NOMO-1 (cell line): Measurements from ENCODE around the gene RIPPLY3.
"Not testable (repeated sequence)": the region's sequence is repeated elsewhere in the genome, so short reads cannot be mapped to it uniquely, and the experiment has no call there.

Experiments
- DNase-seq, 2 experiments: peaks; one replicate each; lab custom pipeline; 2025; ENCODE audit not compliant: unreplicated experiment in 2 of 2; lab: John Stamatoyannopoulos, UW

RIPPLY3 gene

GRCh38 chr21:36980280-36981048 is 26.0 kb upstream of the RIPPLY3 start:
- no peak for DNase-seq

DNA sequence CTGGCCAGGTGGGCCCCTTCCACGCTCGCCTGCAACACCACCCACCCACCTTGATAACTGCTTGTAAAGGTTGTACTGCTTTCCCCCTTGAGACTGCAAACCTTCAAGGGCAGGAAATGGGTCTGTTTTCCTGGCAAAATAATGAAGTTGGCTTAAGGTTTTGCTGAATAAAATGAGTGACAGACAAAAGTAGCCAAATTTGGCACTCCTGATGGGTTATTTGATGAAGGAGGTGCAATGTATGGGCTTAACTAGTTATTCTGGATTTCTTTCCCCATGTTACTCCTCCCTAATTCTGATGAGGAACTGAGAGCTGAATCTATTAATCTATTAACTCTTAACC is 25.5 kb upstream of the RIPPLY3 start:
- no peak for DNase-seq

DNA sequence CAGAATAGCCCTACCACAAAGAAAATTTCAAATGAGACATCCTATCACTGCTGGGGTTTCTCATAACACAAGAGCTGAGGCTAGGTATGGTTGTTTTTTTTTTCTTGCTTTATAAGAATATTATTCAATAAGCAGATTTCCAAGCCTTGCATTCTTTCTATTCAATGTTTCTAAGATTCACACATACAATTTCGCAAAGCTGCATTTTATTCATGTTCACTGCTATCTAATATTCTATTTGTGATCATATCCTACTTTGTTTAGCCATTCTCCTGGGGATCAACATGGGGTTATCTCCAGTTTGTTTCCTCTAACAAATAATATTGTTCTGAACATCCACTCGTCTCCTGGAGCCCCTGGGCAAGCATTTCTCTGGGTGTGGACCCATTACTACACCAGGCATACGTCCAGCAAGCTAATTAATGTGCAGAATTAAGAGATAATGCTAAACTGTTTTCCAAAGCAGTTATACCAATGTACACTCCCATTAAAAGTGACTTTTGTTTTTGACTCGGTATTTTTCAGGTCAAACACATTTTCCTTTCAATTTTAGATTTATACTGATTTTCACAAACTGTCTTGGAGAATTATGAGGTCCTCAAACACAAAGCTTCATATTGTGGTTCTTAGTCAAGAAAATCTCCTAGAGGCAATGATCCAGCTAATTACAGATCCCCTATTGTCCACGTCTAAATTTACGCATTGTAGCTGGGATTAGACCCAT is 24.4 kb upstream of the RIPPLY3 start:
- DNase-seq = no peak

DNA sequence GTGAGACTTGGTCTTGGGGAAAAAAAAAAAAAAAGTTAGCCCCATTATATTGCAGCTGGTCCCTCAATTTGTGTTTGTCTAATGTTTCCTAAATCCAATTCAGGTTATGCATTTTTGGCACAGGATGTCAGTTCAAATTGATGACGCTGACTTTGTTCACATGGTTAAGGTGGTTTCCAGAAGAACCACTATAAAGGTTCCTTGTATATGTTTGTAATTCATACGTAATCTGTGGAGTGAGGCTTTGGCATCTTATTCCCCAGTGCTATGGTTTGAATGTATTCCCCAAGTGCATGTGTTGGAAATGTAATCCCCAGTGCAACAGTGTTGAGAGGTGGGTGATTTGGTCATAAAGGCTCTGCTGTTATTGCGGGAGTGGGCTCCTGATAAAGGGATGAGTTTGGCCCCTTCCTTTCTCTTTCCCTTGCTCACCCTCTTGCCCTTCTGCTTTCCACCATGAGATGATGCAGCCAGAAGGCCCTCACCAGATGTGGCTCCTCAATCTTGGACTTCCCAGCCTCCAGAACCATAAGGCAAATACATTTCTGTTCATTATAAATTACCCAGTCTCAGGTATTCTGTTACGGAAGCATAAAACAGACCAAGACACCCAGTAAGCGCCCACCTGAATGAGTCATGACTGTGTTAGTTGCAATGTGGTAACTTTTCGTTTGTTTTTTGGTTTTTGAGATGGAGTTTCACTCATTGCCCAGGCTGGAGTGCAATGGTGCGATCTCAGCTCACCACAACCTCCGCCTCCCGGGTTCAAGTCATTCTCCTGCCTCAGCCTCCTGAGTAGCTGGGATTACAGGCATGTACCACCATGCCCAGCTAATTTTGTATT is 20.5 kb upstream of the RIPPLY3 start:
- DNase-seq = no peak

DNA sequence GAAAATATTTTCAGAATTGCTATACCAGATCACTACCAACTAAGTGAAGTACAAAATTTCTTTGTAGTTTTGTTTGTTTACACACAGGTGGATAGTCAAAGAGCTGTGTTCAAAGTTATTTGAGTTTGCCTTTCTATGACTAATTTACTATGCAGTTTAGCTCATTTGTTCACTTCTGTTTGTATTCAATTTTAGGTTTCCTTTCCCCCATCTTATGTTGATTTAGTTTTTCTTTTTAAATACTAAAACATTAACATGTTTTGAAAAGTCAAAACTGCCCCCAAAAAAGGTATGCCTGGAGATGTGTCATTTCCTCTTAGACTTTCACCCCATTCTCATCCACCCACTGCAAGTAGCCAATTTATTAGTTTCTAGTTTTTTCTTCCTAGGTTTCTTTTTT is 18.7 kb upstream of the RIPPLY3 start:
- DNase-seq = no peak

DNA sequence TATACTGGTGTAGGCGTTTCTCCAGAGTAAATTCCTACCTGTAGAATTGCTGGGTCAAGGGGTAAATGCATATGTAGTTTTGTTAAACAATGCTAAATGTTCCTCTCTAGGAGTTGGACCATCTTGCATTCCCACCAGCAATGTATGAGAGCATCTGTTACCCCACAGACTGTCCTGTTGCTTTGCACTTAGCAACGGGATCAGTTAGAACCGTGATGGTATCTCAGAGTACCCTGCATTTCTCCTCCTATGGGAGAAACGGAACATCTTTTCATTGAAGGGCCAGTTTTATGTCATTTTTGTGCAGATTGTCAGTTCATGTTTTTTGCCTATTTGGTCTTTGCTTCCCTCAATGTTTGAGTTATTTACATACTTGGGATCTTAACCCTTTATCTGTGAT is 18.0 kb upstream of the RIPPLY3 start:
- DNase-seq = no peak

- DNase-seq = not testable (repeated sequence)
These were observed 17.3 kb upstream of the RIPPLY3 start for GRCh38 chr21:36989199-36989698.

DNA sequence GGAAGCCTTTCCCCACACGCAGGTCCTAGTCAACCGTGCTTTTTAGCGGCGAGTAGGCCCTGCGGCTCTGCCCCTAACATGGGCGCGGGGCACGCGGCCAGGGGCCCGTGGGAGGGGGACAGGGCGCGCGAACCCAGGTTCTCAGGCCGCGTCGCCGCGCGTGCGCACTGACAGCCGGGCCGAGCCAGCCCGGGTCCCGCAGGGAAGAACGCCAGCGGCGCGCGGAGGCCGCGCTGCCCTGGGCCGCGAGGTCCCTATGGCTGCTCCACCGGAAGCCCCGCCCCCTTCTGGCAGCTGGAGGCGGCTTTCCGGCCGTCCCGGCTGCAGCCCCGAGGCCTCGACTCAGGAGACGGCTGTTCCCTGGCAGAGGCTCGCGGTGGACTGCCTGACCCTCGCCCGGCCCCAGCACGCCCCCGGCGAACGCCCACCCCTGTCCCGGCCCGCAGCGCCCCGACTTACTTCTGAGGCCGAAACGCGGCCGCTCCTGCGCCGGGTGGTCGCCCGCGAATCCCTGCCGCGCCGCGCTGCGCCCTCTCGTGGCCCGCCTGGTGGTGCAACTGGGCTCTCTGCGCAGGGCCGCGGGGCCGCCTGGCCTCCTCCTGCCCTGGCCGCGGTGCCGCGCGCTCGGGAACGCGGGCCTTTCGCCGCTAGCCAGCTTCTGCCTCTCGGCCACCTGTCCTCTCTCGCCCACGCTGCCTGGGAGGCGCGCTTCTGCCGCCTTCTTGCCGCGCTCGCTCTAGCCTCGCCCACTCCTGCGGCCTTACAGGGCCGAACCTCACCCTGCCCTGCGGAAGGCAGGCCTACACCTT is 16.6 kb upstream of the RIPPLY3 start:
- DNase-seq = peak; percentile 90 to 92

GRCh38 chr21:36990508-36991205 is 15.8 kb upstream of the RIPPLY3 start:
- DNase-seq = no peak

GRCh38 chr21:36992671-36993070 is 13.8 kb upstream of the RIPPLY3 start:
- no peak for DNase-seq

GRCh38 chr21:36994501-36995158 is 11.9 kb upstream of the RIPPLY3 start:
- DNase-seq = no peak

GRCh38 chr21:36995285-36995684 is 11.2 kb upstream of the RIPPLY3 start:
- DNase-seq = not testable (repeated sequence)

- DNase-seq = no peak
These were observed 7.2 kb upstream of the RIPPLY3 start for GRCh38 chr21:36999131-36999898.

GRCh38 chr21:37000381-37000780 is 6.1 kb upstream of the RIPPLY3 start:
- DNase-seq = no peak

GRCh38 chr21:37001441-37001840 is 5.1 kb upstream of the RIPPLY3 start:
- no peak for DNase-seq

DNA sequence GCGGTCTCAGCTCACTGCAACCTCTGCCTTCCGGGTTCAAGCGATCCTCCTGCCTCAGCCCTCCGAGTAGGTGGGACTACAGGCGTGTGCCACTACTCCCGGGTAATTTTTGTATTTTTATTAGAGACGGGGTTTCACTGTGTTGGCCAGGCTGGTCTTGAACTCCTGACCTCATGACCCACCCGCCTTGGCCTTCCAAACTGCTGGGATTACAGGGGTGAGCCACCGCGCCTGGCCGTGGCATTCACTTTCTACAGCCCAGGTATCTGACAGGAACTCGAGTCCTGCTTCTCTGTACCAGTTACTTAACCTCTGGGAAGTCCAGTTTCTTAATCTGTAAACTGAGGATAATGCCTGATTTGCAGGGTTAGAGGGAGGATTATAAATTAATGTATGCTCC is 3.7 kb upstream of the RIPPLY3 start:
- not testable (repeated sequence) for DNase-seq

GRCh38 chr21:37003917-37004316 is 2.6 kb upstream of the RIPPLY3 start:
- DNase-seq = not testable (repeated sequence)
